Measurements from ENCODE around the gene RSRC2. TPM values are rescaled to one million over a fixed set of nuclear protein-coding genes. Genes with fewer than 3 reads are reported as not detected.
"Not testable (repeated sequence)": the region's sequence is repeated elsewhere in the genome, so short reads cannot be mapped to it uniquely, and the experiment has no call there.

Gene RSRC2
- total RNA-seq, 1 donor from 2014 or later: 55.2 TPM

- peak; percentile 9 for DNase-seq (ENCODE audit: low spot score)
Measured at GRCh38 chr12:122486805-122487426, 39.8 kb downstream of the RSRC2 start.

- DNase-seq (ENCODE audit: low spot score): not testable (repeated sequence)
Measured at GRCh38 chr12:122486360-122486759, 40.4 kb downstream of the RSRC2 start.

- not testable (repeated sequence) for DNase-seq (ENCODE audit: low spot score)
Measured at GRCh38 chr12:122484385-122484784, 42.4 kb downstream of the RSRC2 start.

GRCh38 chr12:122483969-122484368 lies 42.8 kb downstream of the RSRC2 start:
- DNase-seq (ENCODE audit: low spot score): peak; percentile 12

GRCh38 chr12:122481861-122482260 lies 44.9 kb downstream of the RSRC2 start:
- no peak for DNase-seq (ENCODE audit: low spot score)

GRCh38 chr12:122480753-122481152 lies 46.0 kb downstream of the RSRC2 start:
- DNase-seq (ENCODE audit: low spot score): no peak

- no peak for DNase-seq (ENCODE audit: low spot score)
Measured at GRCh38 chr12:122474324-122474716, 52.4 kb downstream of the RSRC2 start.

- DNase-seq (ENCODE audit: low spot score): peak; percentile 82
Measured at GRCh38 chr12:122473543-122474323, 53.0 kb downstream of the RSRC2 start.

- no peak for DNase-seq (ENCODE audit: low spot score)
Measured at GRCh38 chr12:122471324-122472226, 55.2 kb downstream of the RSRC2 start.

- DNase-seq (ENCODE audit: low spot score): peak; percentile 53
Measured at GRCh38 chr12:122470576-122470975, 56.2 kb downstream of the RSRC2 start.

- peak; percentile 77 for DNase-seq (ENCODE audit: low spot score)
Measured at GRCh38 chr12:122469856-122470255, 56.9 kb downstream of the RSRC2 start.

GRCh38 chr12:122467983-122468382 lies 58.8 kb downstream of the RSRC2 start:
- DNase-seq (ENCODE audit: low spot score): no peak

- peak; percentile 71 for DNase-seq (ENCODE audit: low spot score)
Measured at GRCh38 chr12:122464317-122465042, 62.3 kb downstream of the RSRC2 start.

- no peak for DNase-seq (ENCODE audit: low spot score)
Measured at GRCh38 chr12:122460641-122461040, 66.1 kb downstream of the RSRC2 start.

GRCh38 chr12:122460061-122460460 lies 66.7 kb downstream of the RSRC2 start:
- peak; percentile 28 for DNase-seq (ENCODE audit: low spot score)

- peak; percentile 18 for DNase-seq (ENCODE audit: low spot score)
Measured at GRCh38 chr12:122459211-122459610, 67.5 kb downstream of the RSRC2 start.

- peak; percentile 53 for DNase-seq (ENCODE audit: low spot score)
Measured at GRCh38 chr12:122458105-122459035, 68.4 kb downstream of the RSRC2 start.

- DNase-seq (ENCODE audit: low spot score): peak; percentile 18
Measured at GRCh38 chr12:122457627-122458026, 69.1 kb downstream of the RSRC2 start.

- peak; percentile 3 for DNase-seq (ENCODE audit: low spot score)
Measured at GRCh38 chr12:122454739-122455138, 72.0 kb downstream of the RSRC2 start.

GRCh38 chr12:122454250-122454721 lies 72.5 kb downstream of the RSRC2 start:
- DNase-seq (ENCODE audit: low spot score): no peak
